Hematopoietic multipotent progenitor cell treated with erythropoietin and hydrocortisone succinate and interleukin-3 and kit ligand, for 17 days (in vitro differentiated cells): ENCODE data around the gene CACNA1B.
"Not testable (repeated sequence)": the region's sequence is repeated elsewhere in the genome, so short reads cannot be mapped to it uniquely, and the experiment has no call there.

ENCODE experiments used
- DNase-seq: peaks from one replicate; pipeline ENCODE4 v3.0.0-alpha.2; 2015; ENCODE audit warnings: low spot score

Gene CACNA1B

GRCh38 chr9:138143491-138143890 is 265.9 kb downstream of the CACNA1B start:
- DNase-seq, result not testable (repeated sequence)

DNA sequence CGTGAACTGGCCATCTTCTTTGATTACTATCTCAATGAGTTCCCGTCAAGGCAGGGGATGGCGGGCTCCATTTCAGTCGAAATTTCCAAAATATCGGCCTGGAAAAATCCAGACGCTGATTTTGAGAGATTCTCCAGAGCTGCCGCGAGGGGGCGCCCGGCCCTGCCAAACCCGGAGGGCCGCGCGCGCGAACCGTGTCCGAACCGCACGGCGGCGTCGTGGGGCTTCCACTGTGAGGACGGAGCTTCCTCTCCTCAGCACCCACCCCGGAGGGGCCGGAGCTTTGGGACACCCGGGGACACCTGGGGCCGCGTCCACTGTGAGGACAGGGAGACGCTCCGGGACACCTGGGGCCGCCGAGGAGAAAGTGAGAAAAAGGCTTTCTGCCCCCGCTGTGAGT is 270.0 kb downstream of the CACNA1B start:
- not testable (repeated sequence) for DNase-seq

GRCh38 chr9:138149672-138150656 is 272.4 kb downstream of the CACNA1B start:
- DNase-seq, result not testable (repeated sequence)

DNA sequence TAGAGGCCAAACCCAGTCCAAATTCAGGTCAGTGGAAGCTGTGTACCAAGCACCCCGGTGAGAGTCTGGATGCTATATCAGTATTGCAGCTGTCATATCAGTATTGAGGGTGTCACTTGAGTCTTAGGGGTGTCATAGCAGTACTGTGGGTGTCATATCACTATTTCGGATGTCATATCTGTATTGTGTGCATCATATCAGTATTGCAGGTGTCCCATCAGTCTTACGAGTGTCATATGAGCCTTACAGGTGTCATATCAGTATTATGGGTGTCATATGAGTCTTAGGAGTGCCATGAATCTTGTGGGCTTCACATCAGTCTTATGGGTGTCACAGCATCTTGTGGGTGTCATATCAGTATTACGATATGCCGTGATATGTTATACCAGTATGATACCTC is 278.2 kb downstream of the CACNA1B start:
- DNase-seq, result not testable (repeated sequence)

DNA sequence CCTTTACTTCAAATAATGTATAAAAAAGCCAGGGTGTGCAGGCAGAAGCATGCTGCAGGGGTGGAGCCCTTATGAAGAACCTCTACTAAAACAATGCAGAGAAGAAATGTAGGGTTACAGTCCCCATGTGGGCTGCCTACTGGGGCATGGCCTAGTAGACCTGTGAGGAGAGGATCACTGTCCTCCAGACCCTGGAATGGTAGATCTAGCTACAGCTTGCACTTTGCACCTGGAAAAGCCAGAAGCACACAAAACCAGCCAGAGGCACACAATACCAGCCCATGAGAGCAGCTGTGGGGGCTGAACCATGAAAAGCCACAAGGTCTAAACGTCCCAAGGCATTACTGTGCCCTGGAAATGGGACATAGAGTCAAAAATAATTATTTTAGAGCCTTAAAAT is 289.2 kb downstream of the CACNA1B start:
- not testable (repeated sequence) for DNase-seq
